HG03521 (cell line): ENCODE results near the gene MAN2A1.
"Not testable (repeated sequence)": the region's sequence is repeated elsewhere in the genome, so short reads cannot be mapped to it uniquely, and the experiment has no call there.

Experiments
- ATAC-seq: cut with Tn5 transposase; IDR thresholded peaks from one replicate; pipeline ENCODE4 v1.9.1; 2021; ENCODE audit warnings: mild to moderate bottlenecking, moderate library complexity; ENCODE audit not compliant: unreplicated experiment

MAN2A1 gene

GRCh38 chr5:109812698-109813097, 123.0 kb downstream of the MAN2A1 start:
- no peak for ATAC-seq

GRCh38 chr5:109816732-109817131, 127.0 kb downstream of the MAN2A1 start:
- ATAC-seq: no peak

- ATAC-seq: no peak
Observed at GRCh38 chr5:109819878-109820277, 130.2 kb downstream of the MAN2A1 start.

GRCh38 chr5:109823597-109823996, 133.9 kb downstream of the MAN2A1 start:
- no peak for ATAC-seq

GRCh38 chr5:109825450-109825849, 135.7 kb downstream of the MAN2A1 start:
- ATAC-seq: no peak

- no peak for ATAC-seq
Observed at GRCh38 chr5:109826426-109826825, 136.7 kb downstream of the MAN2A1 start.

- no peak for ATAC-seq
Observed at GRCh38 chr5:109829331-109829730, 139.6 kb downstream of the MAN2A1 start.

- no peak for ATAC-seq
Observed at GRCh38 chr5:109830955-109831502, 141.3 kb downstream of the MAN2A1 start.

GRCh38 chr5:109832207-109833188, 142.8 kb downstream of the MAN2A1 start:
- not testable (repeated sequence) for ATAC-seq

- no peak for ATAC-seq
Observed at GRCh38 chr5:109833946-109834345, 144.2 kb downstream of the MAN2A1 start.

GRCh38 chr5:109836280-109836679, 146.6 kb downstream of the MAN2A1 start:
- ATAC-seq: no peak

GRCh38 chr5:109837231-109837861, 147.6 kb downstream of the MAN2A1 start:
- no peak for ATAC-seq

- ATAC-seq: no peak
Observed at GRCh38 chr5:109838157-109838556, 148.4 kb downstream of the MAN2A1 start.

- no peak for ATAC-seq
Observed at GRCh38 chr5:109844148-109844547, 154.4 kb downstream of the MAN2A1 start.

GRCh38 chr5:109844695-109845094, 155.0 kb downstream of the MAN2A1 start:
- no peak for ATAC-seq

GRCh38 chr5:109848130-109848529, 158.4 kb downstream of the MAN2A1 start:
- ATAC-seq: no peak

- no peak for ATAC-seq
Observed at GRCh38 chr5:109849478-109850088, 159.9 kb downstream of the MAN2A1 start.

GRCh38 chr5:109852371-109853155, 162.8 kb downstream of the MAN2A1 start:
- ATAC-seq: no peak

- no peak for ATAC-seq
Observed at GRCh38 chr5:109853377-109853776, 163.7 kb downstream of the MAN2A1 start.

GRCh38 chr5:109855056-109855455, 165.3 kb downstream of the MAN2A1 start:
- ATAC-seq: no peak
